NCI-H2171 (cell line): ENCODE data around the gene WDR74.
A peak's percentile ranks its signal among the peaks of the same experiment; 100 is the strongest.

Experiments
- DNase-seq: peaks from one replicate; lab custom pipeline; 2025; lab: John Stamatoyannopoulos, UW

WDR74 gene

GRCh38 chr11:62794201-62794775 lies 45.1 kb downstream of the WDR74 start:
- DNase-seq, result no peak

- no peak for DNase-seq
Measured at GRCh38 chr11:62792202-62792575, 47.2 kb downstream of the WDR74 start.

GRCh38 chr11:62791501-62792201 lies 47.7 kb downstream of the WDR74 start, which contains the start of gene TMEM223:
TSS of gene TMEM223 (minus strand) at chr11:62792006. CDS start at chr11:62791994, 12 bp downstream.
- peak; percentile 73 for DNase-seq

- no peak for DNase-seq
Measured at GRCh38 chr11:62789576-62789975, 49.8 kb downstream of the WDR74 start.

GRCh38 chr11:62788991-62789390 lies 50.4 kb downstream of the WDR74 start:
- no peak for DNase-seq

GRCh38 chr11:62787005-62787759 lies 52.2 kb downstream of the WDR74 start, which contains the start of gene TMEM179B:
TSS of gene TMEM179B (plus strand) at chr11:62787402. CDS start at chr11:62787432, 30 bp downstream.
- peak; percentile 99 for DNase-seq

- DNase-seq, result peak; percentile 82
Measured at GRCh38 chr11:62786318-62787004, 52.9 kb downstream of the WDR74 start.
